ENCODE data around the gene TRPV2. TPM values are rescaled to one million over a fixed set of nuclear protein-coding genes. Genes with fewer than 3 reads are reported as not detected.

Gene TRPV2
- total and polyA plus RNA-seq, 10 of the 15 experiments (the other 5 are each of a cell fraction or from before 2014, with no cell fraction given), result 8.9 to 94.4 (median 54.1) TPM

- TF ChIP-seq RELB (IDR thresholded peaks at IDR 0.05; ENCODE audit: low read depth) (no peak), NFIC (IDR thresholded peaks at IDR 0.05; ENCODE audit: low read depth, low read length) (no peak), ZNF384 (IDR thresholded peaks at IDR 0.05; ENCODE audit: borderline replicate concordance, low read depth, low read length) (no peak), SPI1 (IDR thresholded peaks at IDR 0.05; ENCODE audit: borderline replicate concordance, insufficient read depth, low read depth, low read length) (no peak), CUX1 (IDR thresholded peaks at IDR 0.05; ENCODE audit: insufficient replicate concordance, low read depth, low read length) (no peak)
Measured at GRCh38 chr17:16484445-16485175, 69.2 kb downstream of the TRPV2 start (continued).

Small RNA genes within 50 kb of the gene (small RNA-seq; reads per million reads assigned to genes)
- gene SNORD49A (not detected), gene SNORD65 (not detected)

Other genes starting within 250 kb of the TRPV2 start
- 71.6 and 77.3 TPM in 2 replicates for gene NCOR1, start 200.0 kb upstream of the TRPV2 start, total RNA-seq (2014; rRNA removed)
- gene NCOR1, start 200.0 kb upstream of the TRPV2 start, total RNA-seq (2014; rRNA removed; fragmentation: Illumina TruSeq; extraction: Trizol), result 75.5 and 81.9 TPM in 2 replicates
- 102 and 109 TPM in 2 replicates for gene NCOR1, start 200.0 kb upstream of the TRPV2 start, total RNA-seq (2021)
- gene NCOR1, start 200.0 kb upstream of the TRPV2 start, polyA plus RNA-seq (2011; rRNA removed), result 78.2 and 94.5 TPM in 2 replicates
- gene NCOR1, start 200.0 kb upstream of the TRPV2 start, polyA plus RNA-seq (2014; fragmentation: Illumina TruSeq; extraction: Trizol), result 75.0 and 81.0 TPM in 2 replicates
- gene NCOR1, start 200.0 kb upstream of the TRPV2 start, polyA plus RNA-seq (2014; fragmentation: Nextera tagmentation; extraction: Ambion mirVana), result 10 to 100 TPM; 34.5 to 55.1 TPM
- 72.8 and 83.9 TPM in 2 replicates for gene NCOR1, start 200.0 kb upstream of the TRPV2 start, polyA plus RNA-seq (2014; rRNA removed)
- 100 to 1,000 TPM; 118 to 135 TPM for gene NCOR1, start 200.0 kb upstream of the TRPV2 start, polyA plus RNA-seq (2016; fragmentation: Nextera tagmentation; extraction: Ambion mirVana)
- gene PIGL, start 198.4 kb upstream of the TRPV2 start, total RNA-seq (2014; rRNA removed), result 31.2 and 38.4 TPM in 2 replicates
- gene PIGL, start 198.4 kb upstream of the TRPV2 start, total RNA-seq (2014; rRNA removed; fragmentation: Illumina TruSeq; extraction: Trizol), result 28.0 and 29.1 TPM in 2 replicates
- gene PIGL, start 198.4 kb upstream of the TRPV2 start, total RNA-seq (2021), result 29.5 and 31.5 TPM in 2 replicates
- 44.8 and 52.5 TPM in 2 replicates for gene PIGL, start 198.4 kb upstream of the TRPV2 start, polyA plus RNA-seq (2011; rRNA removed)
- 28.6 and 31.5 TPM in 2 replicates for gene PIGL, start 198.4 kb upstream of the TRPV2 start, polyA plus RNA-seq (2014; fragmentation: Illumina TruSeq; extraction: Trizol)
- 10 to 100 TPM; 29.2 to 42.1 TPM for gene PIGL, start 198.4 kb upstream of the TRPV2 start, polyA plus RNA-seq (2014; fragmentation: Nextera tagmentation; extraction: Ambion mirVana)
- gene PIGL, start 198.4 kb upstream of the TRPV2 start, polyA plus RNA-seq (2014; rRNA removed), result 30.5 and 37.5 TPM in 2 replicates
- 10 to 100 TPM; 25.9 to 29.1 TPM for gene PIGL, start 198.4 kb upstream of the TRPV2 start, polyA plus RNA-seq (2016; fragmentation: Nextera tagmentation; extraction: Ambion mirVana)
- 84.2 and 93.2 TPM in 2 replicates for gene CENPV, start 62.1 kb upstream of the TRPV2 start, total RNA-seq (2014; rRNA removed)
- gene CENPV, start 62.1 kb upstream of the TRPV2 start, total RNA-seq (2014; rRNA removed; fragmentation: Illumina TruSeq; extraction: Trizol), result 87.5 and 90.7 TPM in 2 replicates
- 94.9 and 98.6 TPM in 2 replicates for gene CENPV, start 62.1 kb upstream of the TRPV2 start, total RNA-seq (2021)
- gene CENPV, start 62.1 kb upstream of the TRPV2 start, polyA plus RNA-seq (2011; rRNA removed), result 83.7 and 93.4 TPM in 2 replicates
- gene CENPV, start 62.1 kb upstream of the TRPV2 start, polyA plus RNA-seq (2014; fragmentation: Illumina TruSeq; extraction: Trizol), result 80.1 and 94.1 TPM in 2 replicates
- gene CENPV, start 62.1 kb upstream of the TRPV2 start, polyA plus RNA-seq (2014; fragmentation: Nextera tagmentation; extraction: Ambion mirVana), result 10 to 100 TPM; 22.5 to 68.0 TPM
- gene CENPV, start 62.1 kb upstream of the TRPV2 start, polyA plus RNA-seq (2014; rRNA removed), result 77.5 and 86.0 TPM in 2 replicates
- gene CENPV, start 62.1 kb upstream of the TRPV2 start, polyA plus RNA-seq (2016; fragmentation: Nextera tagmentation; extraction: Ambion mirVana), result 10 to 100 TPM; 70.8 to 72.7 TPM
- 2,686 and 2,754 TPM in 2 replicates for gene UBB, start 34.5 kb upstream of the TRPV2 start, total RNA-seq (2014; rRNA removed)
- gene UBB, start 34.5 kb upstream of the TRPV2 start, total RNA-seq (2014; rRNA removed; fragmentation: Illumina TruSeq; extraction: Trizol), result 1,488 and 1,495 TPM in 2 replicates
- 1,455 and 1,463 TPM in 2 replicates for gene UBB, start 34.5 kb upstream of the TRPV2 start, total RNA-seq (2021)
- gene UBB, start 34.5 kb upstream of the TRPV2 start, polyA plus RNA-seq (2011; rRNA removed), result 608 and 1,133 TPM in 2 replicates
- gene UBB, start 34.5 kb upstream of the TRPV2 start, polyA plus RNA-seq (2014; fragmentation: Illumina TruSeq; extraction: Trizol), result 1,621 and 1,633 TPM in 2 replicates
- 1,000 to 10,000 TPM; 4,008 to 4,246 TPM for gene UBB, start 34.5 kb upstream of the TRPV2 start, polyA plus RNA-seq (2014; fragmentation: Nextera tagmentation; extraction: Ambion mirVana)
- 2,006 and 2,356 TPM in 2 replicates for gene UBB, start 34.5 kb upstream of the TRPV2 start, polyA plus RNA-seq (2014; rRNA removed)
- gene UBB, start 34.5 kb upstream of the TRPV2 start, polyA plus RNA-seq (2016; fragmentation: Nextera tagmentation; extraction: Ambion mirVana), result 1,000 to 10,000 TPM; 2,193 to 2,309 TPM
- 0.06 and 0.11 TPM in 2 replicates for gene LRRC75A, start 76.6 kb downstream of the TRPV2 start, total RNA-seq (2014; rRNA removed)
- not detected in 2 replicates for gene LRRC75A, start 76.6 kb downstream of the TRPV2 start, total RNA-seq (2014; rRNA removed; fragmentation: Illumina TruSeq; extraction: Trizol)
- gene LRRC75A, start 76.6 kb downstream of the TRPV2 start, total RNA-seq (2021), result 0.05 and 0.16 TPM in 2 replicates
- gene LRRC75A, start 76.6 kb downstream of the TRPV2 start, polyA plus RNA-seq (2011; rRNA removed), result 0.07 TPM in 1 of 2 replicates, not detected in the other
- 0.01 and 0.13 TPM in 2 replicates for gene LRRC75A, start 76.6 kb downstream of the TRPV2 start, polyA plus RNA-seq (2014; fragmentation: Illumina TruSeq; extraction: Trizol)
- under 1 TPM; 0.11 to 0.27 TPM for gene LRRC75A, start 76.6 kb downstream of the TRPV2 start, polyA plus RNA-seq (2014; fragmentation: Nextera tagmentation; extraction: Ambion mirVana)
- gene LRRC75A, start 76.6 kb downstream of the TRPV2 start, polyA plus RNA-seq (2014; rRNA removed), result 0.08 TPM in 1 of 2 replicates, not detected in the other
- gene LRRC75A, start 76.6 kb downstream of the TRPV2 start, polyA plus RNA-seq (2016; fragmentation: Nextera tagmentation; extraction: Ambion mirVana), result 1 to 10 TPM; 1.0 to 1.3 TPM
- gene ZNF287, start 153.6 kb downstream of the TRPV2 start, total RNA-seq (2014; rRNA removed), result 3.2 and 3.4 TPM in 2 replicates
- 3.8 and 4.7 TPM in 2 replicates for gene ZNF287, start 153.6 kb downstream of the TRPV2 start, total RNA-seq (2014; rRNA removed; fragmentation: Illumina TruSeq; extraction: Trizol)
- 4.7 and 6.2 TPM in 2 replicates for gene ZNF287, start 153.6 kb downstream of the TRPV2 start, total RNA-seq (2021)
- 3.0 and 3.6 TPM in 2 replicates for gene ZNF287, start 153.6 kb downstream of the TRPV2 start, polyA plus RNA-seq (2011; rRNA removed)
- gene ZNF287, start 153.6 kb downstream of the TRPV2 start, polyA plus RNA-seq (2014; fragmentation: Illumina TruSeq; extraction: Trizol), result 3.1 and 3.2 TPM in 2 replicates
- 1 to 10 TPM; 1.9 to 6.6 TPM for gene ZNF287, start 153.6 kb downstream of the TRPV2 start, polyA plus RNA-seq (2014; fragmentation: Nextera tagmentation; extraction: Ambion mirVana)
- gene ZNF287, start 153.6 kb downstream of the TRPV2 start, polyA plus RNA-seq (2014; rRNA removed), result 3.5 and 4.1 TPM in 2 replicates
- gene ZNF287, start 153.6 kb downstream of the TRPV2 start, polyA plus RNA-seq (2016; fragmentation: Nextera tagmentation; extraction: Ambion mirVana), result 10 to 100 TPM; 10.3 to 15.5 TPM
- gene ZNF624, start 238.3 kb downstream of the TRPV2 start, total RNA-seq (2014; rRNA removed), result 2.3 and 2.4 TPM in 2 replicates
- 3.2 and 3.5 TPM in 2 replicates for gene ZNF624, start 238.3 kb downstream of the TRPV2 start, total RNA-seq (2014; rRNA removed; fragmentation: Illumina TruSeq; extraction: Trizol)
- 1.8 and 3.0 TPM in 2 replicates for gene ZNF624, start 238.3 kb downstream of the TRPV2 start, total RNA-seq (2021)
- 2.0 and 3.7 TPM in 2 replicates for gene ZNF624, start 238.3 kb downstream of the TRPV2 start, polyA plus RNA-seq (2011; rRNA removed)
- 1.7 and 2.7 TPM in 2 replicates for gene ZNF624, start 238.3 kb downstream of the TRPV2 start, polyA plus RNA-seq (2014; fragmentation: Illumina TruSeq; extraction: Trizol)
- gene ZNF624, start 238.3 kb downstream of the TRPV2 start, polyA plus RNA-seq (2014; fragmentation: Nextera tagmentation; extraction: Ambion mirVana), result under 1 TPM; 0.50 to 0.73 TPM
- 1.5 and 1.6 TPM in 2 replicates for gene ZNF624, start 238.3 kb downstream of the TRPV2 start, polyA plus RNA-seq (2014; rRNA removed)
- gene ZNF624, start 238.3 kb downstream of the TRPV2 start, polyA plus RNA-seq (2016; fragmentation: Nextera tagmentation; extraction: Ambion mirVana), result 1 to 10 TPM; 2.4 to 2.7 TPM

Data from GM12878 (cell line).